Breast epithelium (tissue), 4 donors: ENCODE data around the gene CCDC34. TPM values are rescaled to one million over a fixed set of nuclear protein-coding genes. Genes with fewer than 3 reads are reported as not detected.

Experiments used
- DNase-seq, 2 donors: peaks; one replicate each; pipeline ENCODE4 v3.0.0-alpha.2; 2019; ENCODE audit warnings: low spot score in 2 of 2
- H3K27ac ChIP-seq, 2 donors: fragments of 200-600 bp; sonication (generic) in 1 of 2; one replicate each; pipeline ENCODE4 v1.5.1; 2016 to 2019; ENCODE audit warnings: mild to moderate bottlenecking in 1 of 2
- H3K27me3 ChIP-seq, 2 donors: fragments of 200-600 bp; sonication (generic) in 1 of 2; one replicate each; pipeline versions ENCODE4 v1.5.1 to v1.6.0; 2017 to 2019; ENCODE audit warnings: control low read depth in 1 of 2, mild to moderate bottlenecking in 1 of 2
- H3K36me3 ChIP-seq: fragments of 200-600 bp; one replicate; pipeline ENCODE4 v1.5.1; 2019
- H3K4me1 ChIP-seq, 2 donors: fragments of 200-600 bp; sonication (generic); one replicate each; pipeline ENCODE4 v1.5.1; 2016 to 2019; ENCODE audit warnings: control low read depth in 1 of 2
- H3K4me3 ChIP-seq, 3 donors: fragments of 200-600 bp; sonication (generic); 1 replicate in 2 of 3; 2 replicates in 1 of 3; pipeline ENCODE4 v1.5.1; 2016 to 2019; ENCODE audit warnings: mild to moderate bottlenecking in 3 of 3, moderate library complexity in 2 of 3
- H3K9me3 ChIP-seq, 2 donors: fragments of 200-600 bp; sonication (generic) in 1 of 2; one replicate each; pipeline ENCODE4 v1.5.1; 2016 to 2019; ENCODE audit warnings: control low read depth in 1 of 2
- POLR2A ChIP-seq: fragments of 450-650 bp; IDR thresholded peaks from one replicate; pipeline ENCODE4 v1.6.1; 2016; ENCODE audit warnings: antibody characterized with exemption, mild to moderate bottlenecking, moderate library complexity
- POLR2AphosphoS5 ChIP-seq, 3 donors: sonication (generic); formaldehyde crosslinking; IDR thresholded peaks; one replicate each; pipeline ENCODE4 v1.6.1; 2017; ENCODE audit warnings: antibody characterized with exemption in 3 of 3
- intact Hi-C: fragments of 100-400 bp; cut with DNase I; formaldehyde crosslinking; loops from one replicate; pipeline ENCODE4 v1.15.1; 2023; ENCODE audit warnings: low total_unique reads
- total RNA-seq, 3 donors: library from RNA; depleted of rRNA; stranded (reverse); fragments of >200 nt; gene quantifications; one replicate each; pipeline ENCODE4 v1.1.0, GENCODE V29; 2016
- TF ChIP-seq, protein P1 (sequence below), 3 donors: fragments of 450-650 bp; IDR thresholded peaks; one replicate each; pipeline ENCODE4 v1.5.1; 2016 to 2017; ENCODE audit warnings: antibody characterized with exemption in 3 of 3, mild to moderate bottlenecking in 3 of 3, moderate library complexity in 3 of 3

The CCDC34 gene
- total RNA-seq, 3 donors from 2014 or later = 2.2 to 9.7 (median 4.9) TPM

DNA sequence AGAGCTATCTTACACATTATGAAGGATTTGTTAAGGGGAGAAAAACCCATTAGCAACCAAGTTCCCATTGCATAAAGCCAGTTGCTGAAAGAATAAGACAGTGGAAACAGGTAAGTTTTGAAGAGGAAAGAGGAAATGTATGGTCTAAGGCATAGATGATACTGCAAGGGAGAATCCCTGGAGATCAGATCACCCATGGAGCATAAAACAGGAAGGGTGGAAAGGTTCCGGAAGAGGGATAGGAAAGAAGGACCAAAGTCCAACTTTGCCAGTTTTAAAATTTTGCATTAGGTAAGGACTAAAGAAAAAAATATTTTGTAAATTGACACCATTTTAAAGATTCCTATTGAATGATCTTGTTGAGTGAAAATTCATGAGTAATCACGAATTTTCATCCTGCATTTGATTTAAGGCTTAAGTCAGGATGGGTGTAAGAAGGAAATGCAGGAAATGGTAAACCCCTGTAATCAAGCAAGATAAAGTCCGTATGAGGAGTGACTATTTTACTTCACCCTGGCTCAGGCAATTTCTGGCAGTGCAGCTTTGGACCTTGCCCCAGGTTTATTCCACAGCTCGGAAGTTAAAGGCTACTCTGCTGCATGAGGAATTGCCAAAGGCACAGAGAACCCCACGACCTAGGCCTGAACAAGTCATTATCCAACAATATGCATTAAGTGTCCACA lies 70.9 kb downstream of the CCDC34 start:
- Histone ChIP-seq H3K4me3 (no peak overlapping the region), H3K36me3 (no peaks in the 10 kb centered on the region), H3K27me3 (no peaks in the 10 kb centered on the region), H3K27ac (no peak overlapping the region), H3K4me1 (no peaks in the 10 kb centered on the region), H3K9me3 (peaks cover 0 to 18% of the 10 kb centered on the region in 2 donors)
- no peak for DNase-seq
- intact Hi-C loops = no loop called here
- no peak for TF ChIP-seq POLR2AphosphoS5 (IDR thresholded peaks at IDR 0.05)
- TF ChIP-seq, protein P1, sequence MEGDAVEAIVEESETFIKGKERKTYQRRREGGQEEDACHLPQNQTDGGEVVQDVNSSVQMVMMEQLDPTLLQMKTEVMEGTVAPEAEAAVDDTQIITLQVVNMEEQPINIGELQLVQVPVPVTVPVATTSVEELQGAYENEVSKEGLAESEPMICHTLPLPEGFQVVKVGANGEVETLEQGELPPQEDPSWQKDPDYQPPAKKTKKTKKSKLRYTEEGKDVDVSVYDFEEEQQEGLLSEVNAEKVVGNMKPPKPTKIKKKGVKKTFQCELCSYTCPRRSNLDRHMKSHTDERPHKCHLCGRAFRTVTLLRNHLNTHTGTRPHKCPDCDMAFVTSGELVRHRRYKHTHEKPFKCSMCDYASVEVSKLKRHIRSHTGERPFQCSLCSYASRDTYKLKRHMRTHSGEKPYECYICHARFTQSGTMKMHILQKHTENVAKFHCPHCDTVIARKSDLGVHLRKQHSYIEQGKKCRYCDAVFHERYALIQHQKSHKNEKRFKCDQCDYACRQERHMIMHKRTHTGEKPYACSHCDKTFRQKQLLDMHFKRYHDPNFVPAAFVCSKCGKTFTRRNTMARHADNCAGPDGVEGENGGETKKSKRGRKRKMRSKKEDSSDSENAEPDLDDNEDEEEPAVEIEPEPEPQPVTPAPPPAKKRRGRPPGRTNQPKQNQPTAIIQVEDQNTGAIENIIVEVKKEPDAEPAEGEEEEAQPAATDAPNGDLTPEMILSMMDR (IDR thresholded peaks at IDR 0.05) = no peak
- TF ChIP-seq POLR2A = no peak

DNA sequence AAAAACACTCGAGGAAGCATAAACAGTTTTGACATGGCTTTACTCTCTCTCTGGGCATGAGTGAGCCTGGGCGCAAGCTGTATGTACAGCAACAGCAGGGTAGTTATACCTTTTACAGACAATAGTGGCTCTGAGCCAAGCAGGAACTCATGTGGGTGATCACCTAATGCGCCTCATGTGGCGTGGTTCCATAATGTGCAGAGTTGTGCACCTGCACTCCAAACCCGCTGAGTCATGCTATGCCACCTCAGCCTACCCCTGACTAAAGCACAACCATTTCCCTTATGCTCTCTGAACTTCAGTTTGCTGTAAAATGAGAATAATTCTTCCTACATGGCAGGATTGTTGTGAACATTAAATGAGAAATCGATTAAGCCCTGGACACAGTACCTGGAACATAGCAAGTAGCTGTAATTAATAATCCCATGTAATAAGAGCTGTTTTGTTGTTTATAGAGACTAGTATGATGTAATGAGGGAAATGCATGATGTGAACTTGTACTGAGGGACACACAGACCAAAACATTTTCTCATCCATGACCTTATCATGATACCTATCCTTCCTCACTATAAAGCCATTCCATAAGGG lies 71.6 kb downstream of the CCDC34 start:
- Histone ChIP-seq H3K9me3 (peaks cover 0 to 18% of the 10 kb centered on the region in 2 donors), H3K27me3 (no peaks in the 10 kb centered on the region), H3K27ac (no peak overlapping the region), H3K36me3 (no peaks in the 10 kb centered on the region), H3K4me3 (no peak overlapping the region), H3K4me1 (no peaks in the 10 kb centered on the region)
- intact Hi-C loops = no loop called here
- TF ChIP-seq, protein P1 (IDR thresholded peaks at IDR 0.05) = no peak
- TF ChIP-seq POLR2A (no peak), POLR2AphosphoS5 (IDR thresholded peaks at IDR 0.05) (no peak)
- no peak for DNase-seq

DNA sequence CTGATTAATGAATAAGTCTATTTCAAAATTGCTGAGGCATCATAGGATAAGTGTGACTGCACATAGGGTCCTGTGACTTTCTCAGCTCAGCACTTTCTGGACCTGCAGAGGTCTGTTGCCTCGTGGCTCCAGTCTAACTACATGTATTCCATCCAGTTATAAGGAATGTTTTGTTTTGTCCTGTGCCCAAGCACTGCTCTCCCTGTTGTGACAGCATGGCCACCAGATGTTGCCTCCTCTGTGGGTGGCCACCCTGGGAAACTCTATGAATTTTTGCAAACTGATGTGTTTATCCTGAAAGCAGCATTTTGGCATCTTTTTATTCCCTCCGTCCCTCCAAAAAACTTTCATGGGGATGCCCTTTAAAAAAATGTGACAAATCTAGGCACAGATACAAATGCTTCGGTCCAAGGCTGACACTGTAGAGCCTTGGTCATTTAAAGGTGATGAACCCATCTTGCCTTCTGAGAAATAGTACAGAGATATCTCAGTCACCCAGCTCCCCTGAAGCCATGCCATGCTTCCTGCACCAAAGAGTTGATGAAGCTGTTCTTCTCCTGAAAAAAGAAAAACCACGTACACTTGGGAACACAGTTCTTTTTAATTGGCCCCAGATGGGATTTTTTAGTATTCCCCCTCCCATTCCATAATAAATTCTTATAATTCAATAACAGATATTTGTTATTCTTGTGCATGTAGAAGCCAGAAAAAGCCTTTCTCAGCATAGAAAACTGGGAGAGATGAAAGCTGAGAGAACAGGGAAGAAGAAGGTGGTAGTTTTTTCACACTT lies 72.6 kb downstream of the CCDC34 start:
- Histone ChIP-seq H3K27me3 (no peaks in the 10 kb centered on the region), H3K4me3 (no peak overlapping the region), H3K4me1 (no peaks in the 10 kb centered on the region), H3K36me3 (no peaks in the 10 kb centered on the region), H3K27ac (no peak overlapping the region), H3K9me3 (peaks cover 0 to 18% of the 10 kb centered on the region in 2 donors)
- no peak for DNase-seq
- intact Hi-C loops = no loop called here
- TF ChIP-seq POLR2A (no peak), POLR2AphosphoS5 (IDR thresholded peaks at IDR 0.05) (no peak)
- TF ChIP-seq, protein P1 (IDR thresholded peaks at IDR 0.05) = no peak

Other genes with a start within 250 kb of the CCDC34 start
- gene LGR4, start 109.6 kb upstream of the CCDC34 start, total RNA-seq = 10 to 100 TPM; 28.5 to 93.7 (median 34.2) TPM
- gene LIN7C, start 143.6 kb upstream of the CCDC34 start, total RNA-seq = 10 to 100 TPM; 26.6 to 43.8 (median 38.0) TPM